ENCODE results near the gene ZNF521. TPM values are rescaled to one million over a fixed set of nuclear protein-coding genes. Genes with fewer than 3 reads are reported as not detected.

Gene ZNF521
- total and polyA plus RNA-seq, 2 donors (not counting 3 experiments of a cell fraction or from before 2014, with no cell fraction given): 111 to 168 TPM

GRCh38 chr18:25231327-25231691 lies 120.7 kb downstream of the ZNF521 start:
- H3K4me2 ChIP-seq (ENCODE audit: insufficient read depth, low read length): peak overlapping the region; percentile 99
- dilution Hi-C loops (cut with MboI; ENCODE audit: extremely low pct_ligation_motif_present, low sequenced_read_pairs): no loop called here
- H4K20me1 ChIP-seq (replicated peaks; ENCODE audit: control insufficient read depth, extremely low read depth, insufficient read depth, low read length): no peaks in the 10 kb centered on the region
- no peak overlapping the region for H2AFZ ChIP-seq (ENCODE audit: low read depth, low read length)
- intact Hi-C loops (cut with micrococcal nuclease): loop anchor here (1.0 to 5.0 kb wide), 3 partner anchors 21 to 601 kb away; no protein-coding TSS in a partner anchor
- H3K9me1 ChIP-seq (replicated peaks; ENCODE audit: control insufficient read depth, extremely low read depth, insufficient read depth, low read length): no peaks in the 10 kb centered on the region
- no peaks in the 10 kb centered on the region for H3K9me3 ChIP-seq (replicated peaks; ENCODE audit: control insufficient read depth, insufficient read depth, low read length)
- H3K36me3 ChIP-seq (ENCODE audit: control insufficient read depth in 2 of 2, extremely low read depth in 1 of 2, insufficient read depth in 2 of 2, low read length in 2 of 2): peaks cover 8 to 12% of the 10 kb centered on the region in 2 experiments
- peak overlapping the region; percentile 90 for H3K27ac ChIP-seq (ENCODE audit: insufficient read depth, low read depth, low read length)
- no peak overlapping the region for H3K4me3 ChIP-seq (replicated peaks in 1 of 3; ENCODE audit: insufficient read depth in 1 of 3, low read depth in 1 of 3, low read length in 3 of 3)
- ChIA-PET CTCF (interaction anchor here (1.0 to 2.0 kb wide), 5 partner anchors 21 to 599 kb away, joined by 3 to 4 read pairs (median 3); partner anchors contain the start of gene ZNF521), POLR2A (interaction anchor here (1.3 kb wide), 1 partner anchor 68 kb away, joined by 3 read pairs; no protein-coding TSS in a partner anchor)
- BruUV-seq (replicated peaks): TSS peak; percentile 4
- no peak for TF ChIP-seq JUN (IDR thresholded peaks at IDR 0.05; ENCODE audit: borderline replicate concordance, insufficient read depth, insufficient read length, low read depth)
- TF ChIP-seq GATA2 (IDR thresholded peaks at IDR 0.05; ENCODE audit: insufficient read depth, insufficient read length, low read depth, low read length): no peak
- no peak for TF ChIP-seq POLR2A (IDR thresholded peaks at IDR 0.05; ENCODE audit: low read depth, low read length)
- TF ChIP-seq FOS (IDR thresholded peaks at IDR 0.05; ENCODE audit: borderline replicate concordance, insufficient read depth, low read length): no peak
- TF ChIP-seq MYC (IDR thresholded peaks at IDR 0.05; ENCODE audit: low read depth, low read length): no peak
- H3K9ac ChIP-seq (replicated peaks; ENCODE audit: extremely low read depth, insufficient read depth, low read length): peak overlapping the region; percentile 96
- peaks cover 31% of the 10 kb centered on the region for H3K79me2 ChIP-seq (ENCODE audit: control insufficient read depth, insufficient read depth, low read length)
- DNase-seq (ENCODE audit: low read depth, low spot score) (no peak), FAIRE-seq (no peak)
- peaks cover 78% of the 10 kb centered on the region for H3K4me1 ChIP-seq (ENCODE audit: control insufficient read depth, extremely low read depth, insufficient read depth, low read length)
- H3K27me3 ChIP-seq (ENCODE audit: control insufficient read depth in 2 of 2, insufficient read depth in 2 of 2, low read length in 2 of 2): no peaks in the 10 kb centered on the region

GRCh38 chr18:25230658-25231326 lies 121.2 kb downstream of the ZNF521 start:
- Histone ChIP-seq H3K4me1 (ENCODE audit: control insufficient read depth, extremely low read depth, insufficient read depth, low read length) (peaks cover 75% of the 10 kb centered on the region), H3K4me2 (ENCODE audit: insufficient read depth, low read length) (peak overlapping the region; percentile 99), H3K79me2 (ENCODE audit: control insufficient read depth, insufficient read depth, low read length) (peaks cover 36% of the 10 kb centered on the region), H2AFZ (ENCODE audit: low read depth, low read length) (no peak overlapping the region), H3K9me1 (replicated peaks; ENCODE audit: control insufficient read depth, extremely low read depth, insufficient read depth, low read length) (no peaks in the 10 kb centered on the region), H3K9ac (replicated peaks; ENCODE audit: extremely low read depth, insufficient read depth, low read length) (peak overlapping the region; percentile 96), H3K27me3 (ENCODE audit: control insufficient read depth in 2 of 2, insufficient read depth in 2 of 2, low read length in 2 of 2) (no peaks in the 10 kb centered on the region), H4K20me1 (replicated peaks; ENCODE audit: control insufficient read depth, extremely low read depth, insufficient read depth, low read length) (no peaks in the 10 kb centered on the region), H3K4me3 (replicated peaks in 1 of 3; ENCODE audit: insufficient read depth in 1 of 3, low read depth in 1 of 3, low read length in 3 of 3) (no peak overlapping the region), H3K36me3 (ENCODE audit: control insufficient read depth in 2 of 2, extremely low read depth in 1 of 2, insufficient read depth in 2 of 2, low read length in 2 of 2) (peaks cover 12 to 17% of the 10 kb centered on the region in 2 experiments), H3K27ac (ENCODE audit: insufficient read depth, low read depth, low read length) (peak overlapping the region; percentile 90), H3K9me3 (replicated peaks; ENCODE audit: control insufficient read depth, insufficient read depth, low read length) (no peaks in the 10 kb centered on the region)
- dilution Hi-C loops (cut with MboI; ENCODE audit: extremely low pct_ligation_motif_present, low sequenced_read_pairs): no loop called here
- ChIA-PET CTCF (interaction anchor here (1.0 to 3.3 kb wide), 6 partner anchors 9 to 600 kb away, joined by 3 to 16 read pairs (median 4); no protein-coding TSS in a partner anchor), POLR2A (interaction anchor here (0.5 to 2.3 kb wide), 7 partner anchors 45 to 603 kb away, joined by 3 to 8 read pairs (median 5); no protein-coding TSS in a partner anchor)
- FAIRE-seq: peak; percentile 89
- no TSS peak for BruUV-seq (replicated peaks)
- DNase-seq (ENCODE audit: low read depth, low spot score): peak; percentile 97
- TF ChIP-seq GATA2 (IDR thresholded peaks at IDR 0.05; ENCODE audit: insufficient read depth, insufficient read length, low read depth, low read length): peak; percentile 46
- TF ChIP-seq, protein P1, sequence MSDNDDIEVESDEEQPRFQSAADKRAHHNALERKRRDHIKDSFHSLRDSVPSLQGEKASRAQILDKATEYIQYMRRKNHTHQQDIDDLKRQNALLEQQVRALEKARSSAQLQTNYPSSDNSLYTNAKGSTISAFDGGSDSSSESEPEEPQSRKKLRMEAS (IDR thresholded peaks at IDR 0.05; ENCODE audit: insufficient read depth, insufficient read length): no peak
- TF ChIP-seq POLR2AphosphoS5 (IDR thresholded peaks at IDR 0.05; ENCODE audit: insufficient read depth, low read depth, low read length): no peak
- TF ChIP-seq EZH2 (IDR thresholded peaks at IDR 0.05; ENCODE audit: borderline replicate concordance, low read depth, low read length, severe bottlenecking): no peak
- TF ChIP-seq JUN (IDR thresholded peaks at IDR 0.05; ENCODE audit: borderline replicate concordance, insufficient read depth, insufficient read length, low read depth): no peak
- TF ChIP-seq FOS (IDR thresholded peaks at IDR 0.05; ENCODE audit: borderline replicate concordance, insufficient read depth, low read length): peak; percentile 41
- no peak for TF ChIP-seq MYC (IDR thresholded peaks at IDR 0.05; ENCODE audit: low read depth, low read length)
- no peak for TF ChIP-seq POLR2A (IDR thresholded peaks at IDR 0.05; ENCODE audit: low read depth, low read length)
- no peak for TF ChIP-seq CTCF (IDR thresholded peaks at IDR 0.05; ENCODE audit: extremely low read depth in 1 of 2, insufficient read depth in 1 of 2, low read depth in 1 of 2, low read length in 2 of 2)
- intact Hi-C loops (cut with micrococcal nuclease): loop anchor here (1.0 to 5.0 kb wide), 3 partner anchors 22 to 602 kb away; no protein-coding TSS in a partner anchor

Data from endothelial cell of umbilical vein (primary cell).